A673 (cell line): ENCODE data around the gene KCNJ10. TPM values are rescaled to one million over a fixed set of nuclear protein-coding genes. Genes with fewer than 3 reads are reported as not detected.

Source experiments
- BruUV-seq: library from RNA; stranded (reverse); fragments of 400-500 nt; replicated peaks from 2 replicates; lab custom pipeline; 2021; lab: Mats Ljungman, UMichigan
- CTCF ChIA-PET: fragments of 300-600 bp; sonication (Branson Sonifier 250); formaldehyde crosslinking; loops from one replicate; lab custom pipeline; 2022; ENCODE audit warnings: antibody characterized with exemption; lab: Charles Lee
- POLR2A ChIA-PET: fragments of 300-600 bp; sonication (Branson Sonifier 250); formaldehyde crosslinking; loops from one replicate; lab custom pipeline; 2022; ENCODE audit warnings: antibody characterized with exemption; ENCODE audit not compliant: low non-redundant PET; lab: Charles Lee
- DNase-seq: peaks from one replicate; pipeline ENCODE4 v3.0.0-alpha.2; 2015; ENCODE audit warnings: low spot score
- H3K27ac ChIP-seq: fragments of 200-600 bp; sonication (generic); 2 replicates; pipeline ENCODE4 v1.5.1; 2016; ENCODE audit warnings: mixed run types, low read depth, mild to moderate bottlenecking, mixed read lengths, antibody characterized with exemption, low read length; ENCODE audit not compliant: poor library complexity, severe bottlenecking
- H3K27me3 ChIP-seq: fragments of 200-600 bp; sonication (generic); replicated peaks from 2 replicates; pipeline ENCODE4 v1.6.1; 2017; ENCODE audit warnings: mixed run types, low read depth, mild to moderate bottlenecking, mixed read lengths, antibody characterized with exemption, low read length; ENCODE audit not compliant: insufficient read depth, poor library complexity
- H3K36me3 ChIP-seq: fragments of 200-600 bp; sonication (generic); 2 replicates; pipeline ENCODE4 v1.6.1; 2016; ENCODE audit warnings: mixed run types, mild to moderate bottlenecking, mixed read lengths, antibody characterized with exemption, low read length; ENCODE audit not compliant: insufficient read depth, poor library complexity, severe bottlenecking
- H3K4me1 ChIP-seq: fragments of 200-600 bp; sonication (generic); 2 replicates; pipeline ENCODE4 v1.6.1; 2017; ENCODE audit warnings: mixed run types, mild to moderate bottlenecking, mixed read lengths, antibody characterized with exemption, low read length; ENCODE audit not compliant: insufficient read depth, poor library complexity, severe bottlenecking
- H3K4me3 ChIP-seq: fragments of 200-600 bp; sonication (generic); 2 replicates; pipeline ENCODE4 v1.5.1; 2016; ENCODE audit warnings: low read depth, mixed run types, mild to moderate bottlenecking, mixed read lengths, low read length; ENCODE audit not compliant: poor library complexity, severe bottlenecking
- H3K9me3 ChIP-seq: fragments of 200-600 bp; sonication (generic); 2 replicates; pipeline ENCODE4 v1.6.1; 2016; ENCODE audit warnings: mixed run types, low read depth, mild to moderate bottlenecking, mixed read lengths, antibody characterized with exemption, low read length; ENCODE audit not compliant: poor library complexity, severe bottlenecking
- EZH2 ChIP-seq: fragments of 200-600 bp; sonication (generic); IDR thresholded peaks from 2 replicates; pipeline ENCODE4 v1.6.1; 2017; ENCODE audit warnings: borderline replicate concordance, low read depth, mild to moderate bottlenecking, mixed read lengths, antibody characterized with exemption, low read length; ENCODE audit not compliant: poor library complexity, severe bottlenecking
- intact Hi-C: fragments of 100-400 bp; cut with micrococcal nuclease; formaldehyde crosslinking; loops from one replicate; pipeline ENCODE4 v1.10.0; 2022; ENCODE audit not compliant: unreplicated experiment
- total RNA-seq: library from RNA; stranded (reverse); gene quantifications from 2 replicates; pipeline ENCODE4 v1.2.3, GENCODE V29; 2021
- TF ChIP-seq, protein P1 (sequence below): fragments of 300-800, 200-600 bp; sonication (generic); conservative IDR thresholded peaks from 2 replicates; pipeline ENCODE4 v1.5.1; 2017; ENCODE audit warnings: low read depth, mild to moderate bottlenecking, antibody characterized with exemption, low read length, moderate library complexity, mixed read lengths

Gene KCNJ10
- total RNA-seq, 1 experiment from 2014 or later = not detected

DNA sequence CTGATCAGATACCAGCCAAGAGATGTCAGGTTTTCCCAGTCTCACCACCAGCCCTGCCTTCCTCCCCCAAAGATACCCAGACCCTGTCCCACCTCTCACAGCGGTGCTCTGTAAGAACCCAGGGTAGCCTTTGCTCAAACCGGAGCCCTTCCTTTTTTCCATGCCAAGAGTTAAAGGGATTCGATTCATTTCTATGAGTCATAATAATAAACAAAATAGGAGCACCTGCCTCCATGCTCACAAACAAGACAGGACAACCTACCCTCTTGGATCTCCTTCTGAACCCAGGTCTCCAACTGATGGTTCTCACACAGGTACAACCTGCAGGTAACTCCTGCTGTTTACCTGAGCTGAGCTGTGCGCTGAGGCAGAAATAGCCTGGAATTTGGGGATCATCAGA lies 39.7 kb upstream of the KCNJ10 start:
- ChIA-PET CTCF (interaction anchor here (1.1 kb wide), 2 partner anchors 11 to 142 kb away, joined by 3 to 8 read pairs; partner anchors contain the start of gene IGSF8), POLR2A (no interaction called here)
- intact Hi-C loops = no loop called here
- BruUV-seq = no TSS peak
- Histone ChIP-seq H3K27me3 (no peaks in the 10 kb centered on the region), H3K36me3 (no peaks in the 10 kb centered on the region), H3K4me3 (no peak overlapping the region), H3K9me3 (no peaks in the 10 kb centered on the region), H3K4me1 (peaks cover 5% of the 10 kb centered on the region), H3K27ac (no peak overlapping the region)
- TF ChIP-seq, protein P1, sequence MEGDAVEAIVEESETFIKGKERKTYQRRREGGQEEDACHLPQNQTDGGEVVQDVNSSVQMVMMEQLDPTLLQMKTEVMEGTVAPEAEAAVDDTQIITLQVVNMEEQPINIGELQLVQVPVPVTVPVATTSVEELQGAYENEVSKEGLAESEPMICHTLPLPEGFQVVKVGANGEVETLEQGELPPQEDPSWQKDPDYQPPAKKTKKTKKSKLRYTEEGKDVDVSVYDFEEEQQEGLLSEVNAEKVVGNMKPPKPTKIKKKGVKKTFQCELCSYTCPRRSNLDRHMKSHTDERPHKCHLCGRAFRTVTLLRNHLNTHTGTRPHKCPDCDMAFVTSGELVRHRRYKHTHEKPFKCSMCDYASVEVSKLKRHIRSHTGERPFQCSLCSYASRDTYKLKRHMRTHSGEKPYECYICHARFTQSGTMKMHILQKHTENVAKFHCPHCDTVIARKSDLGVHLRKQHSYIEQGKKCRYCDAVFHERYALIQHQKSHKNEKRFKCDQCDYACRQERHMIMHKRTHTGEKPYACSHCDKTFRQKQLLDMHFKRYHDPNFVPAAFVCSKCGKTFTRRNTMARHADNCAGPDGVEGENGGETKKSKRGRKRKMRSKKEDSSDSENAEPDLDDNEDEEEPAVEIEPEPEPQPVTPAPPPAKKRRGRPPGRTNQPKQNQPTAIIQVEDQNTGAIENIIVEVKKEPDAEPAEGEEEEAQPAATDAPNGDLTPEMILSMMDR = no peak
- TF ChIP-seq EZH2 = no peak
- no peak for DNase-seq

DNA sequence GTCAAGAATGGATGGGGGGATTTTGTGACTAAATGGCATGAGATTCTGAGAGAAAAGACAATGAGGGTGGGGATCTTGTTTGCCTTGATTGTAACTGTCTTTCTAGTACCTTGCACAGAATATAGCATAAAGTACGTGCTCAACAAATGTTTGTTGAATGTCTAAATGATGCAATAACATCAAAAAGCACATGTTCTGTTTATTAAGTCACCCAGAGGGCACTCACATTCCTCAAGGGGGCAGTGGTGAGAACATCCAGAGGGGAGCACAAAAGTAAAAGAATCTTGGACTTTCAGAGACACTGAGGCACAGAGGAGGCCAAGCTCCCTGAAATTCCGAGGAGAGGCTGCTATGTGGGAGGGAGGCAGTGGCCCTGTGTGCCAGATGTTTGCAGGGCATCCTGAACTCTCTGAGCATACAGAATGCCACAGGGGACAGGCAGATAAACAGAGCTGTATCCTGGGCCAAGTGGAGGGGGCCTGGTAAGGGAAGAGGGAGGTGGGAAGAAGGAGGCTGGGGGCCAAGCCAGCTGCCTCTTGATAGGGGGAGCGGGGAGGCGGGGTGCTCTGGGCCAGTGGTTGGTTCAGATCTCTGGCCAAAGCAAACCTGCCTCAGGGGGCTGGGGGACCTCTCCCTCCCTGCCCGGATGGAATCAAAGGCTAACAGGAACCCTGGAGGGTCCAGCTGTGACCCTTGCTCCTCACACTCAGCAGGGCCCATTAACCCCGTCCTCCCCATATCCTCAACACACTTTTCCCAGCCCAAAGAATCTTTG lies 39.1 kb upstream of the KCNJ10 start:
- TF ChIP-seq EZH2 = no peak
- TF ChIP-seq, protein P1 = peak; percentile 69
- H3K27me3 ChIP-seq = no peaks in the 10 kb centered on the region
- H3K4me3 ChIP-seq = no peak overlapping the region
- DNase-seq = peak; percentile 80
- POLR2A ChIA-PET = no interaction called here
- no peaks in the 10 kb centered on the region for H3K9me3 ChIP-seq
- H3K27ac ChIP-seq = no peak overlapping the region
- intact Hi-C loops = no loop called here
- BruUV-seq = no TSS peak
- CTCF ChIA-PET = interaction anchor here (1.1 kb wide), 2 partner anchors 11 to 143 kb away, joined by 3 to 8 read pairs; partner anchors contain the start of gene IGSF8
- peaks cover 5% of the 10 kb centered on the region for H3K4me1 ChIP-seq
- H3K36me3 ChIP-seq = no peaks in the 10 kb centered on the region

DNA sequence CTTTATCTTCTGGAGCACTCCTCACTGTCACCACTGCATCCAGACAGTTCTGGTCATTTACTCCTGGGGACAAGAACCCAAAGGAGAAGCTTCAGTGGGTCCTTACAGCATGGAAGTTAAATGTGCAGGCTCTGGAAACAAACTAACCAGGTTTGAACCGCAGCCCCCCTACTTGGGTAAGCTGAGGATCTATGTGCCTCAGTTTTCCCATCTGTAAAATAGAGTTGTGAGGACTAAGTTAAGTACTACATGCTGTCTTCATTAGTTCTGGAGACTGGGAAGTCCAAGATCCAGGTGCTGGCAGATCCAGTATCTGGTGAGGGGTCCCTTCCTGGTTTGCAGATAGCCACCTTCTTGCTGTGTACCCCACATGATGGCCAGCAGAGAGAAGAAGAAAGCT lies 37.6 kb upstream of the KCNJ10 start:
- ChIA-PET CTCF (no interaction called here), POLR2A (no interaction called here)
- H3K27ac ChIP-seq = no peak overlapping the region
- H3K9me3 ChIP-seq = no peaks in the 10 kb centered on the region
- DNase-seq = no peak
- no peaks in the 10 kb centered on the region for H3K36me3 ChIP-seq
- no peaks in the 10 kb centered on the region for H3K27me3 ChIP-seq
- H3K4me3 ChIP-seq = no peak overlapping the region
- intact Hi-C loops = no loop called here
- no TSS peak for BruUV-seq
- H3K4me1 ChIP-seq = peaks cover 5% of the 10 kb centered on the region
- TF ChIP-seq EZH2 = no peak
- TF ChIP-seq, protein P1 = no peak
